Stomach (tissue), 4 donors: ENCODE measurements around the gene LENEP.

Experiments used
- CTCF ChIP-seq, 7 experiments: fragments of 450-650 bp in 4 of 7; fragments of 200-600 bp in 3 of 7; sonication (generic) in 3 of 7; IDR thresholded peaks; one replicate each; pipeline ENCODE4 v1.5.1; 2016 to 2019; ENCODE audit warnings: antibody characterized with exemption in 7 of 7, control low read depth in 2 of 7, mild to moderate bottlenecking in 1 of 7
- EP300 ChIP-seq: sonication (generic); formaldehyde crosslinking; IDR thresholded peaks from one replicate; pipeline ENCODE4 v1.6.1; 2017; ENCODE audit warnings: antibody characterized with exemption
- POLR2A ChIP-seq, 4 donors: fragments of 450-650 bp; IDR thresholded peaks; one replicate each; pipeline ENCODE4 v1.6.1; 2016; ENCODE audit warnings: antibody characterized with exemption in 4 of 4, control low read depth in 2 of 4, mild to moderate bottlenecking in 1 of 4, moderate library complexity in 1 of 4

- TF ChIP-seq EP300, result no peak
- no peak for TF ChIP-seq POLR2A (IDR thresholded peaks at IDR 0.05)
- no peak for TF ChIP-seq CTCF (IDR thresholded peaks at IDR 0.05)
Measured at GRCh38 chr1:154971341-154971998, 21.9 kb upstream of the LENEP start.
